SH-SY5Y (cell line): ENCODE results near the gene CAMTA1.

Experiments used
- GATA2 ChIP-seq: IDR thresholded peaks from 2 replicates; pipeline ENCODE4 v1.6.1; 2011; ENCODE audit warnings: mild to moderate bottlenecking, low read depth, low read length
- GATA3 ChIP-seq: IDR thresholded peaks from 2 replicates; pipeline ENCODE4 v1.6.1; 2011; ENCODE audit warnings: low read depth, mild to moderate bottlenecking, low read length, moderate library complexity

- TF ChIP-seq GATA2 (no peak), GATA3 (no peak)
Measured at GRCh38 chr1:6745073-6745472, 40.2 kb upstream of the CAMTA1 start.
